Measurements from ENCODE around the gene CBX5. TPM values are rescaled to one million over a fixed set of nuclear protein-coding genes. Genes with fewer than 3 reads are reported as not detected.
"Not testable (repeated sequence)": the region's sequence is repeated elsewhere in the genome, so short reads cannot be mapped to it uniquely, and the experiment has no call there.

The CBX5 gene
- total and polyA plus RNA-seq, 2 of the 8 experiments (the other 6 are each of a cell fraction or from before 2014, with no cell fraction given), result 62.4 to 231 TPM

- not testable (repeated sequence) for H4K20me1 ChIP-seq (replicated peaks in 1 of 2; ENCODE audit: control insufficient read depth in 1 of 2, insufficient read depth in 2 of 2, low read length in 2 of 2); H3K14ac ChIP-seq (ENCODE audit: insufficient read length); DNase-seq (ENCODE audit: low read depth in 1 of 2, low spot score in 2 of 2); H3K18ac ChIP-seq (ENCODE audit: extremely low read depth, low read length); H3K79me2 ChIP-seq (ENCODE audit: control insufficient read depth in 1 of 2, insufficient read depth in 2 of 2, low read length in 2 of 2); H3K9me3 ChIP-seq (ENCODE audit: insufficient read depth in 2 of 2, low read depth in 1 of 2, low read length in 1 of 2); H3K23ac ChIP-seq (ENCODE audit: insufficient read length); H3K4ac ChIP-seq (replicated peaks; ENCODE audit: insufficient read length, low read depth, low read length); H3K27me3 ChIP-seq (replicated peaks in 1 of 4; ENCODE audit: control insufficient read depth in 3 of 4, extremely low read depth in 1 of 4, insufficient read depth in 3 of 4, low read length in 3 of 4); H2AK5ac ChIP-seq (ENCODE audit: low read depth, low read length); H2BK20ac ChIP-seq (ENCODE audit: low read length); H3K36me3 ChIP-seq (ENCODE audit: control insufficient read depth in 2 of 4, insufficient read depth in 4 of 4, low read length in 3 of 4); H4K91ac ChIP-seq (replicated peaks; ENCODE audit: insufficient read length, low read length); H3K79me1 ChIP-seq (ENCODE audit: low read depth, low read length); H2BK15ac ChIP-seq (ENCODE audit: low read length); FAIRE-seq; H3K23me2 ChIP-seq (ENCODE audit: low read depth, low read length)
- H2BK12ac ChIP-seq (ENCODE audit: low read depth, low read length), result peak overlapping the region; percentile 53; the same call in 1 of the 2 replicates
- H2BK120ac ChIP-seq (replicated peaks; ENCODE audit: low read depth, low read length), result peak overlapping the region; percentile 29
- peak overlapping the region; percentile 74 for H4K5ac ChIP-seq (ENCODE audit: insufficient read length, low read depth, low read length)
- peak overlapping the region; percentile 83 for H3K27ac ChIP-seq (ENCODE audit: low read depth, low read length)
- peak overlapping the region; percentile 72; the same call in 1 of the 2 replicates for H2AFZ ChIP-seq (ENCODE audit: low read length)
- peak overlapping the region; percentile 77 to 97 (median 92) for H3K9ac ChIP-seq (replicated peaks in 1 of 4; ENCODE audit: extremely low read depth in 1 of 4, low read depth in 3 of 4, low read length in 3 of 4)
- H3K56ac ChIP-seq (replicated peaks; ENCODE audit: insufficient read length, low read depth, low read length), result peak overlapping the region; percentile 43
- peak overlapping the region; percentile 79 to 97 (median 88) for H3K4me3 ChIP-seq (ENCODE audit: extremely low read depth in 1 of 4, insufficient read depth in 2 of 4, low read depth in 3 of 4, low read length in 4 of 4)
- CTCF ChIA-PET (ENCODE audit: partially characterized antibody), result interaction anchor here (0.6 to 34.6 kb wide), 30 partner anchors 8 to 535 kb away, joined by 3 to 618 read pairs (median 5); partner anchors contain the start of gene NFE2
- POLR2A ChIA-PET (ENCODE audit: partially characterized antibody), result interaction anchor here (0.6 to 16.2 kb wide), 21 partner anchors 8 to 131 kb away, joined by 3 to 166 read pairs (median 4); partner anchors contain the start of genes CBX5, HNRNPA1, ITGA5 and NFE2
- H3K4me2 ChIP-seq (ENCODE audit: insufficient read depth in 1 of 2, low read depth in 2 of 2, low read length in 2 of 2), result peak overlapping the region; percentile 64 to 95
- H2BK5ac ChIP-seq (ENCODE audit: low read depth, low read length), result peak overlapping the region; percentile 82; the same call in 1 of the 2 replicates
- H3K4me1 ChIP-seq (replicated peaks in 1 of 4; ENCODE audit: control insufficient read depth in 3 of 4, insufficient read depth in 4 of 4, low read length in 3 of 4), result peaks cover 0 to 11% (median 4%) of the 10 kb centered on the region in 4 experiments; a peak in 2 of 7 replicates
- peak overlapping the region; percentile 97; the same call in 1 of the 2 replicates for H4K8ac ChIP-seq (ENCODE audit: extremely low read depth, insufficient read depth, low read length)
- 57% methylated on average over 14 of the region's 22 CpGs; no CpG with 5 or more reads in 1 of the 2 experiments for WGBS, 2 experiments (ENCODE audit: extremely low coverage in 1 of 2, insufficient coverage in 1 of 2, insufficient read length in 1 of 2, insufficient replicate concordance in 2 of 2, low coverage in 1 of 2, low lambda C conversion rate in 2 of 2, missing lambda C conversion rate in 1 of 2)
These were observed 45.7 kb upstream of the CBX5 start for GRCh38 chr12:54325442-54326109.
